Measurements from ENCODE around the gene CCDC57. TPM values are rescaled to one million over a fixed set of nuclear protein-coding genes. Genes with fewer than 3 reads are reported as not detected.

Gene CCDC57
- total and polyA plus RNA-seq, 2 of the 8 experiments (the other 6 are each of a cell fraction or from before 2014, with no cell fraction given): 8.4 to 12.9 TPM

DNA sequence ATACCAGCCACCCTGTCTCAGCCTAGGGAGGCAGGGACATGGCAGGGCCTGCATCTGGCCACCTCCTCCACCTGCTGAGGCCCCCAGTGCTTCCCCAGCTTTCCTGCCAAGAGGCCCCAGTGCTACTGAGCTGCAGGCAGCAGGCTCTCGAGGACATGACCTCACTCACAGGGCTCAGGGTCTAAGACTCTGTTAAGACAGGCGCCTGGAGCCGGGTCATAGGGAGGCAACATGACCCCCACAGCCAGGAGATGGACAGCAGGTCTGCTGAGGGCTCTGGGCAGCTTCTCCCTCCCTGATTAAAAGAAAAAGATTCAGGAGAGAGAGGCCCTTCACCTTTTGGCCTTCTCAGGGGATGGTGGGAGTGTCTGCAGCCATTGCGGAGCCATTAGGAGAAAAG, 91.4 kb downstream of the CCDC57 start:
- H4K20me1 ChIP-seq (replicated peaks in 1 of 2; ENCODE audit: control insufficient read depth in 1 of 2, insufficient read depth in 2 of 2, low read length in 2 of 2): peaks cover 3 to 5% of the 10 kb centered on the region in 2 experiments
- no peaks in the 10 kb centered on the region for H3K79me2 ChIP-seq (ENCODE audit: control insufficient read depth in 1 of 2, insufficient read depth in 2 of 2, low read length in 2 of 2)
- no peak overlapping the region for H3K9ac ChIP-seq (replicated peaks in 1 of 4; ENCODE audit: extremely low read depth in 1 of 4, low read depth in 3 of 4, low read length in 3 of 4)
- no peak overlapping the region for H3K23ac ChIP-seq (ENCODE audit: insufficient read length)
- no peak overlapping the region for H3K4me3 ChIP-seq (ENCODE audit: extremely low read depth in 1 of 4, insufficient read depth in 2 of 4, low read depth in 3 of 4, low read length in 4 of 4)
- no peak overlapping the region for H3K18ac ChIP-seq (ENCODE audit: extremely low read depth, low read length)
- no peak overlapping the region for H3K4me2 ChIP-seq (ENCODE audit: insufficient read depth in 1 of 2, low read depth in 2 of 2, low read length in 2 of 2)
- POLR2A ChIA-PET (ENCODE audit: partially characterized antibody): interaction anchor here (1.4 to 1.7 kb wide), 3 partner anchors 13 to 23 kb away, joined by 4 to 5 read pairs (median 5); partner anchors contain the start of gene FASN
- H3K9me3 ChIP-seq (ENCODE audit: insufficient read depth in 2 of 2, low read depth in 1 of 2, low read length in 1 of 2): no peaks in the 10 kb centered on the region
- no peak overlapping the region for H2BK15ac ChIP-seq (ENCODE audit: low read length)
- WGBS, 2 experiments (ENCODE audit: extremely low coverage in 1 of 2, insufficient coverage in 1 of 2, insufficient read length in 1 of 2, insufficient replicate concordance in 2 of 2, low coverage in 1 of 2, low lambda C conversion rate in 2 of 2, missing lambda C conversion rate in 1 of 2): 92% methylated on average over 4 of the region's 4 CpGs; no CpG with 5 or more reads in 1 of the 2 experiments
- H3K36me3 ChIP-seq (ENCODE audit: control insufficient read depth in 2 of 4, insufficient read depth in 4 of 4, low read length in 3 of 4): no peaks in the 10 kb centered on the region
- no peak overlapping the region for H2AFZ ChIP-seq (ENCODE audit: low read length)
- TF ChIP-seq TBP (IDR thresholded peaks at IDR 0.05; ENCODE audit: low read depth, low read length) (no peak), CBX8 (IDR thresholded peaks at IDR 0.05; ENCODE audit: borderline replicate concordance, low read depth, low read length) (no peak), HDAC2 (IDR thresholded peaks at IDR 0.05; ENCODE audit: borderline replicate concordance in 1 of 2, low read depth in 2 of 2, low read length in 2 of 2) (no peak), NANOG (IDR thresholded peaks at IDR 0.05; ENCODE audit: insufficient read depth, low read depth, low read length, poor library complexity, severe bottlenecking) (no peak), BACH1 (IDR thresholded peaks at IDR 0.05; ENCODE audit: low read length) (no peak), SRF (IDR thresholded peaks at IDR 0.05; ENCODE audit: low read depth, low read length) (no peak), SP2 (IDR thresholded peaks at IDR 0.05; ENCODE audit: low read length) (no peak), MAFK (IDR thresholded peaks at IDR 0.05; ENCODE audit: low read depth, low read length) (no peak), ASH2L (IDR thresholded peaks at IDR 0.05; ENCODE audit: low read length) (no peak), TEAD4 (IDR thresholded peaks at IDR 0.05; ENCODE audit: low read depth, low read length) (no peak), CEBPB (IDR thresholded peaks at IDR 0.05; ENCODE audit: low read depth, low read length) (no peak), CBX5 (IDR thresholded peaks at IDR 0.05; ENCODE audit: low read depth, low read length) (no peak), BRCA1 (IDR thresholded peaks at IDR 0.05; ENCODE audit: low read depth, low read length) (no peak)
- TF ChIP-seq, protein P1, sequence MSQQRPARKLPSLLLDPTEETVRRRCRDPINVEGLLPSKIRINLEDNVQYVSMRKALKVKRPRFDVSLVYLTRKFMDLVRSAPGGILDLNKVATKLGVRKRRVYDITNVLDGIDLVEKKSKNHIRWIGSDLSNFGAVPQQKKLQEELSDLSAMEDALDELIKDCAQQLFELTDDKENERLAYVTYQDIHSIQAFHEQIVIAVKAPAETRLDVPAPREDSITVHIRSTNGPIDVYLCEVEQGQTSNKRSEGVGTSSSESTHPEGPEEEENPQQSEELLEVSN (IDR thresholded peaks at IDR 0.05): no peak
- 0 out of 2 replicates have a peak, but pooled peaks cover 2% of the 10 kb centered on the region for H3K23me2 ChIP-seq (ENCODE audit: low read depth, low read length)
- CTCF ChIA-PET (ENCODE audit: partially characterized antibody): interaction anchor here (0.7 to 10.5 kb wide), 8 partner anchors 9 to 93 kb away, joined by 3 to 61 read pairs (median 4); no protein-coding TSS in a partner anchor
- no peak overlapping the region for H2BK5ac ChIP-seq (ENCODE audit: low read depth, low read length)
- H2BK20ac ChIP-seq (ENCODE audit: low read length): no peak overlapping the region
- no peaks in the 10 kb centered on the region for H3K79me1 ChIP-seq (ENCODE audit: low read depth, low read length)
- no peak overlapping the region for H2BK120ac ChIP-seq (replicated peaks; ENCODE audit: low read depth, low read length)
- no peak overlapping the region for H3K4ac ChIP-seq (replicated peaks; ENCODE audit: insufficient read length, low read depth, low read length)
- DNase-seq (ENCODE audit: low read depth in 1 of 2, low spot score in 2 of 2) (no peak), FAIRE-seq (no peak)
- H3K4me1 ChIP-seq (replicated peaks in 1 of 4; ENCODE audit: control insufficient read depth in 3 of 4, insufficient read depth in 4 of 4, low read length in 3 of 4): peaks cover 0 to 8% (median 2%) of the 10 kb centered on the region in 4 experiments; a peak in 4 of 7 replicates
- H4K8ac ChIP-seq (ENCODE audit: extremely low read depth, insufficient read depth, low read length): no peak overlapping the region; the same call in 1 of the 2 replicates
- no peak overlapping the region for H2AK5ac ChIP-seq (ENCODE audit: low read depth, low read length)
- no peak overlapping the region for H3K27ac ChIP-seq (ENCODE audit: low read depth, low read length)
- no peak overlapping the region for H4K5ac ChIP-seq (ENCODE audit: insufficient read length, low read depth, low read length)
- H3K56ac ChIP-seq (replicated peaks; ENCODE audit: insufficient read length, low read depth, low read length): no peak overlapping the region
- no peaks in the 10 kb centered on the region for H3K27me3 ChIP-seq (replicated peaks in 1 of 4; ENCODE audit: control insufficient read depth in 3 of 4, extremely low read depth in 1 of 4, insufficient read depth in 3 of 4, low read length in 3 of 4)
- no peak overlapping the region for H3K14ac ChIP-seq (ENCODE audit: insufficient read length)
- no peak overlapping the region for H2BK12ac ChIP-seq (ENCODE audit: low read depth, low read length)
- no peak overlapping the region for H4K91ac ChIP-seq (replicated peaks; ENCODE audit: insufficient read length, low read length)
